Retinal pigment epithelial cell (primary cell): ENCODE measurements around the gene SOCS2.
"Not testable (repeated sequence)": the region's sequence is repeated elsewhere in the genome, so short reads cannot be mapped to it uniquely, and the experiment has no call there.

Experiments
- DNase-seq: peaks from one replicate; pipeline ENCODE4 v3.0.0-alpha.2; 2010; ENCODE audit warnings: low read depth
- H3K4me3 ChIP-seq: 2 replicates; pipeline ENCODE4 v1.5.1; 2011; ENCODE audit warnings: mild to moderate bottlenecking, low read length, control low read depth, moderate library complexity
- CTCF ChIP-seq: conservative IDR thresholded peaks from 2 replicates; pipeline ENCODE4 v1.5.1; 2011; ENCODE audit warnings: low read depth, low read length, control low read depth, inconsistent platforms

The SOCS2 gene

GRCh38 chr12:93621986-93622385, 49.5 kb downstream of the SOCS2 start:
- DNase-seq, result no peak
- TF ChIP-seq CTCF, result no peak
- H3K4me3 ChIP-seq, result no peak overlapping the region

- H3K4me3 ChIP-seq, result no peak overlapping the region
- TF ChIP-seq CTCF, result no peak
- no peak for DNase-seq
Observed at GRCh38 chr12:93622485-93622884, 50.0 kb downstream of the SOCS2 start.

- TF ChIP-seq CTCF, result no peak
- no peak for DNase-seq
- H3K4me3 ChIP-seq, result no peak overlapping the region
Observed at GRCh38 chr12:93624595-93625294, 52.3 kb downstream of the SOCS2 start.

GRCh38 chr12:93625295-93625645, 52.8 kb downstream of the SOCS2 start:
- not testable (repeated sequence) for H3K4me3 ChIP-seq, DNase-seq

GRCh38 chr12:93626160-93626559, 53.7 kb downstream of the SOCS2 start:
- no peak for TF ChIP-seq CTCF
- H3K4me3 ChIP-seq, result no peak overlapping the region
- DNase-seq, result no peak
